GM12878 (cell line): ENCODE data around the gene SHC2. TPM values are rescaled to one million over a fixed set of nuclear protein-coding genes. Genes with fewer than 3 reads are reported as not detected.

Source experiments
- DPF2 ChIP-seq: fragments of 450-650 bp; IDR thresholded peaks from 2 replicates; pipeline ENCODE4 v1.6.1; 2017; ENCODE audit warnings: mild to moderate bottlenecking
- EED ChIP-seq: sonication (generic); IDR thresholded peaks from 2 replicates; pipeline ENCODE4 v1.6.1; 2016; ENCODE audit warnings: antibody characterized with exemption, low read depth
- ELK1 ChIP-seq: IDR thresholded peaks from 2 replicates; pipeline ENCODE4 v1.6.1; 2012; ENCODE audit warnings: low read depth, low read length, improper control_type of control experiment
- HDAC2 ChIP-seq: fragments of 200-600 bp; sonication (generic); IDR thresholded peaks from 2 replicates; pipeline ENCODE4 v1.6.1; 2017
- MXI1 ChIP-seq: fragments of 150-350 bp; IDR thresholded peaks from 2 replicates; pipeline ENCODE4 v1.6.1; 2011; ENCODE audit warnings: low read depth, mild to moderate bottlenecking, inconsistent platforms, low read length, improper control_type of control experiment
- NR2C1 ChIP-seq: fragments of 450-650 bp; IDR thresholded peaks from 2 replicates; pipeline ENCODE4 v1.6.1; 2017; ENCODE audit warnings: antibody characterized with exemption, mild to moderate bottlenecking, moderate library complexity
- PML ChIP-seq: IDR thresholded peaks from 2 replicates; pipeline ENCODE4 v1.6.1; 2012; ENCODE audit warnings: low read length, inconsistent platforms
- POLR2AphosphoS2 ChIP-seq: IDR thresholded peaks from 2 replicates; pipeline ENCODE4 v1.6.1; 2011; ENCODE audit warnings: low read depth, mild to moderate bottlenecking, low read length, improper control_type of control experiment, moderate library complexity
- RELB ChIP-seq: fragments of 450-650 bp; IDR thresholded peaks from 2 replicates; pipeline ENCODE4 v1.6.1; 2017; ENCODE audit warnings: low read depth, mild to moderate bottlenecking, moderate library complexity
- SPI1 ChIP-seq: IDR thresholded peaks from 2 replicates; pipeline ENCODE4 v1.6.1; 2011; ENCODE audit warnings: low read depth, mild to moderate bottlenecking, low read length, moderate library complexity, borderline replicate concordance; ENCODE audit not compliant: insufficient read depth
- TARDBP ChIP-seq: IDR thresholded peaks from 2 replicates; pipeline ENCODE4 v1.6.1; 2016; ENCODE audit warnings: borderline replicate concordance
- TBL1XR1 ChIP-seq: IDR thresholded peaks from 2 replicates; pipeline ENCODE4 v1.6.1; 2012; ENCODE audit warnings: low read depth, low read length, improper control_type of control experiment
- TCF3 ChIP-seq: IDR thresholded peaks from 2 replicates; pipeline ENCODE4 v1.6.1; 2012; ENCODE audit warnings: low read depth, mild to moderate bottlenecking, low read length, borderline replicate concordance; ENCODE audit not compliant: insufficient read depth
- ZBTB33 ChIP-seq: fragments of 450-650 bp; IDR thresholded peaks from 2 replicates; pipeline ENCODE4 v1.6.1; 2017; ENCODE audit warnings: mild to moderate bottlenecking
- ZNF622 ChIP-seq: fragments of 450-650 bp; IDR thresholded peaks from 2 replicates; pipeline ENCODE4 v1.6.1; 2017; ENCODE audit warnings: mild to moderate bottlenecking, inconsistent platforms
- polyA plus RNA-seq, 11 experiments: library from polyadenylated mRNA; depleted of rRNA in 4 of 11; unstranded in 6 of 11; stranded (reverse) in 5 of 11; fragments of >200 nt; fragmentation: Nextera tagmentation in 4 of 11; fragmentation: Illumina TruSeq in 1 of 11; extraction: Ambion mirVana in 4 of 11; extraction: Trizol in 1 of 11; gene quantifications; 1 replicate in 1 of 11; 2 replicates in 10 of 11; pipeline versions ENCODE4 v1.2.1 to v1.2.3, GENCODE V29; 2011 to 2016; ENCODE audit warnings: inconsistent platforms in 2 of 11, missing spikeins in 2 of 11, low read depth in 1 of 11
- total RNA-seq, 4 experiments: library from RNA; depleted of rRNA in 3 of 4; stranded (reverse); fragments of >200 nt in 3 of 4; fragmentation: Illumina TruSeq in 1 of 4; extraction: Trizol in 1 of 4; gene quantifications; 2 replicates each; pipeline versions ENCODE4 v1.2.1 to v1.2.3, GENCODE V29; 2013 to 2021
- TF ChIP-seq, protein P1 (sequence below): IDR thresholded peaks from 2 replicates; pipeline ENCODE4 v1.6.1; 2011; ENCODE audit warnings: low read depth, low read length, improper control_type of control experiment, borderline replicate concordance
- TF ChIP-seq, protein P2 (sequence below): fragments of 450-650 bp; IDR thresholded peaks from 2 replicates; pipeline ENCODE4 v1.6.1; 2017; ENCODE audit warnings: mild to moderate bottlenecking, moderate library complexity

The SHC2 gene
- total and polyA plus RNA-seq, 10 of the 15 experiments (the other 5 are each of a cell fraction or from before 2014, with no cell fraction given), result 0.08 TPM; not detected in 9

DNA sequence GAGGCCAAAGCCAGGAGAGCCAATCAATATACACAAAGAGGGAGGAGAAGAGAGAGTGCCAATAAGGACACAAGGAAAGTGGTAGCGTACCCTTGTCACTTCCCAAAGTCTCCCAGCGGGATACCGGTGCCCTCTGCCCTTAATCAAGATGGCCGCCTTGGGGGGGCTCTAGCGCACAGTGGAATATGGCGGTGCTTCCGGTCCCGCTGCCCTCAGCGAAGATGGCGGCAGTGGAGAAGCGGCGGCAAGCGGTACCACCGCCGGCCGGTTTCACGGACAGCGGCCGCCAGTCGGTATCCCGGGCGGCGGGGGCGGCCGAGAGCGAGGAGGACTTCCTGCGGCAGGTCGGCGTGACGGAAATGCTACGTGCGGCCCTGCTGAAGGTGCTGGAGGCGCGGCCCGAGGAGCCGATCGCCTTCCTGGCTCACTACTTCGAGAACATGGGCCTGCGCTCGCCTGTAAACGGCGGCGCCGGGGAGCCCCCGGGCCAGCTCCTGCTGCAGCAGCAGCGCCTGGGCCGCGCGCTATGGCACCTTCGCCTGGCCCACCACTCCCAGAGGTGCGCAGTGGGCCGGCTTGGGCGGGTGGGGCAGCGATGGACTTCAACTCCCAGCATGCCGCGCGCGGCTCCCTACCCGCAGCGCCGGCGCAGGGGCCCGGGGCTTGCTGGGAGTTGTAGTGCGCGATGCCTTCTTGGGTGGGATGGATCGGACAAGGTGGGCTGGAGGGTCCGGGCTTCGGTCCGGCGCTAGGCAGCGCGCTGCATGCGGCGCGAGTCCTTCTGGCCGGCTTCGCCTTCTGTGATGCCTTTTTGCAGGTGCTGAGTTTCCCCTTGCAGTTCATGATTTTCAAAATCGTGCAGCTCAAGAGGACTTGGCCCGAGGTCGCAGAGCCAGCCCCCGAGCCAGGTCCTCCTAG lies 46.7 kb upstream of the SHC2 start, which contains the start of gene TPGS1 (continued):
- TF ChIP-seq ZBTB33 (no peak), HDAC2 (no peak), RELB (peak; percentile 78; the same call in 1 of the 2 replicates), TARDBP (peak; percentile 95), TBL1XR1 (no peak), ELK1 (peak; percentile 44; the same call in 1 of the 2 replicates), TCF3 (0 out of 2 replicates have a peak, but pooled peaks have one; percentile 3), NR2C1 (peak; percentile 95), ZNF622 (no peak), MXI1 (peak; percentile 13; the same call in 1 of the 2 replicates), DPF2 (no peak; the same call in 1 of the 2 replicates), EED (0 out of 2 replicates have a peak, but pooled peaks have one; percentile 21), SPI1 (no peak), POLR2AphosphoS2 (0 out of 2 replicates have a peak, but pooled peaks have one; percentile 42), PML (no peak)
- TF ChIP-seq, protein P1, sequence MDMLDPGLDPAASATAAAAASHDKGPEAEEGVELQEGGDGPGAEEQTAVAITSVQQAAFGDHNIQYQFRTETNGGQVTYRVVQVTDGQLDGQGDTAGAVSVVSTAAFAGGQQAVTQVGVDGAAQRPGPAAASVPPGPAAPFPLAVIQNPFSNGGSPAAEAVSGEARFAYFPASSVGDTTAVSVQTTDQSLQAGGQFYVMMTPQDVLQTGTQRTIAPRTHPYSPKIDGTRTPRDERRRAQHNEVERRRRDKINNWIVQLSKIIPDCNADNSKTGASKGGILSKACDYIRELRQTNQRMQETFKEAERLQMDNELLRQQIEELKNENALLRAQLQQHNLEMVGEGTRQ, result no peak
- TF ChIP-seq, protein P2, sequence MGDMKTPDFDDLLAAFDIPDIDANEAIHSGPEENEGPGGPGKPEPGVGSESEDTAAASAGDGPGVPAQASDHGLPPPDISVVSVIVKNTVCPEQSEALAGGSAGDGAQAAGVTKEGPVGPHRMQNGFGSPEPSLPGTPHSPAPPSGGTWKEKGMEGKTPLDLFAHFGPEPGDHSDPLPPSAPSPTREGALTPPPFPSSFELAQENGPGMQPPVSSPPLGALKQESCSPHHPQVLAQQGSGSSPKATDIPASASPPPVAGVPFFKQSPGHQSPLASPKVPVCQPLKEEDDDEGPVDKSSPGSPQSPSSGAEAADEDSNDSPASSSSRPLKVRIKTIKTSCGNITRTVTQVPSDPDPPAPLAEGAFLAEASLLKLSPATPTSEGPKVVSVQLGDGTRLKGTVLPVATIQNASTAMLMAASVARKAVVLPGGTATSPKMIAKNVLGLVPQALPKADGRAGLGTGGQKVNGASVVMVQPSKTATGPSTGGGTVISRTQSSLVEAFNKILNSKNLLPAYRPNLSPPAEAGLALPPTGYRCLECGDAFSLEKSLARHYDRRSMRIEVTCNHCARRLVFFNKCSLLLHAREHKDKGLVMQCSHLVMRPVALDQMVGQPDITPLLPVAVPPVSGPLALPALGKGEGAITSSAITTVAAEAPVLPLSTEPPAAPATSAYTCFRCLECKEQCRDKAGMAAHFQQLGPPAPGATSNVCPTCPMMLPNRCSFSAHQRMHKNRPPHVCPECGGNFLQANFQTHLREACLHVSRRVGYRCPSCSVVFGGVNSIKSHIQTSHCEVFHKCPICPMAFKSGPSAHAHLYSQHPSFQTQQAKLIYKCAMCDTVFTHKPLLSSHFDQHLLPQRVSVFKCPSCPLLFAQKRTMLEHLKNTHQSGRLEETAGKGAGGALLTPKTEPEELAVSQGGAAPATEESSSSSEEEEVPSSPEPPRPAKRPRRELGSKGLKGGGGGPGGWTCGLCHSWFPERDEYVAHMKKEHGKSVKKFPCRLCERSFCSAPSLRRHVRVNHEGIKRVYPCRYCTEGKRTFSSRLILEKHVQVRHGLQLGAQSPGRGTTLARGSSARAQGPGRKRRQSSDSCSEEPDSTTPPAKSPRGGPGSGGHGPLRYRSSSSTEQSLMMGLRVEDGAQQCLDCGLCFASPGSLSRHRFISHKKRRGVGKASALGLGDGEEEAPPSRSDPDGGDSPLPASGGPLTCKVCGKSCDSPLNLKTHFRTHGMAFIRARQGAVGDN, result no peak
